SIG-M5 treated with dmso at 0.1 percent for 504 hours (cell line): ENCODE results near the gene TMEM217.

Source experiments
- DNase-seq: peaks from one replicate; lab custom pipeline; 2025; ENCODE audit not compliant: unreplicated experiment; lab: John Stamatoyannopoulos, UW

Gene TMEM217

GRCh38 chr6:37244430-37245310, 13.3 kb downstream of the TMEM217 start:
- DNase-seq = peak; percentile 53

- no peak for DNase-seq
Measured at GRCh38 chr6:37243816-37244370, 14.1 kb downstream of the TMEM217 start.

- no peak for DNase-seq
Measured at GRCh38 chr6:37243131-37243815, 14.7 kb downstream of the TMEM217 start.

- no peak for DNase-seq
Measured at GRCh38 chr6:37242429-37243052, 15.4 kb downstream of the TMEM217 start.

- no peak for DNase-seq
Measured at GRCh38 chr6:37241775-37242428, 16.0 kb downstream of the TMEM217 start.

GRCh38 chr6:37241131-37241530, 16.8 kb downstream of the TMEM217 start:
- no peak for DNase-seq

GRCh38 chr6:37239950-37240713, 17.8 kb downstream of the TMEM217 start:
- DNase-seq = peak; percentile 61

- no peak for DNase-seq
Measured at GRCh38 chr6:37239526-37239925, 18.4 kb downstream of the TMEM217 start.

GRCh38 chr6:37238381-37238780, 19.6 kb downstream of the TMEM217 start:
- DNase-seq = no peak

- no peak for DNase-seq
Measured at GRCh38 chr6:37237789-37238188, 20.2 kb downstream of the TMEM217 start.

- no peak for DNase-seq
Measured at GRCh38 chr6:37236921-37237320, 21.0 kb downstream of the TMEM217 start.

GRCh38 chr6:37233541-37233940, 24.4 kb downstream of the TMEM217 start:
- no peak for DNase-seq

GRCh38 chr6:37232430-37233017, 25.4 kb downstream of the TMEM217 start:
- DNase-seq = no peak

GRCh38 chr6:37230104-37230503, 27.8 kb downstream of the TMEM217 start:
- no peak for DNase-seq

- DNase-seq = no peak
Measured at GRCh38 chr6:37225350-37226169, 32.4 kb downstream of the TMEM217 start.

- DNase-seq = no peak
Measured at GRCh38 chr6:37222992-37223391, 35.0 kb downstream of the TMEM217 start.

- peak; percentile 85 for DNase-seq
Measured at GRCh38 chr6:37222125-37222967, 35.6 kb downstream of the TMEM217 start.

GRCh38 chr6:37221585-37222124, 36.3 kb downstream of the TMEM217 start:
- DNase-seq = no peak
